CD4-positive, alpha-beta T cell (primary cell): ENCODE data around the gene BLID. TPM values are rescaled to one million over a fixed set of nuclear protein-coding genes. Genes with fewer than 3 reads are reported as not detected.

ENCODE experiments used
- ATAC-seq: fragments of 200-7000 bp; cut with Tn5 transposase; one replicate; pipeline ENCODE4 v1.10.0; 2022; ENCODE audit warnings: mild to moderate bottlenecking; ENCODE audit not compliant: poor library complexity
- CTCF ChIA-PET: fragments of 350-600 bp; sonication (Branson Sonifier 250); formaldehyde crosslinking; loops from one replicate; lab custom pipeline; 2021; ENCODE audit warnings: antibody characterized with exemption, inconsistent platforms; lab: Charles Lee
- POLR2A ChIA-PET: fragments of 350-600 bp; sonication (Branson Sonifier 250); formaldehyde crosslinking; loops from one replicate; lab custom pipeline; 2021; ENCODE audit warnings: antibody characterized with exemption, inconsistent platforms; lab: Charles Lee
- DNase-seq, 14 experiments: peaks; one replicate each; pipeline ENCODE4 v3.0.0-alpha.2; 2013 to 2020; ENCODE audit warnings: mixed read lengths in 2 of 14
- H3K27ac ChIP-seq, 2 donors: one replicate each; pipeline versions ENCODE4 v1.5.1 to v1.7.0; 2013; ENCODE audit warnings: low read length in 2 of 2, low read depth in 1 of 2, mild to moderate bottlenecking in 1 of 2
- H3K27me3 ChIP-seq, 2 experiments: 1 replicate in 1 of 2; 2 replicates in 1 of 2; pipeline versions ENCODE4 v1.6.1 to v1.7.0; 2013; ENCODE audit warnings: low read length in 2 of 2, control low read depth in 1 of 2, mild to moderate bottlenecking in 1 of 2, moderate library complexity in 1 of 2; ENCODE audit not compliant: insufficient read depth in 2 of 2, control insufficient read depth in 1 of 2
- H3K36me3 ChIP-seq: one replicate; pipeline ENCODE4 v1.6.1; 2013; ENCODE audit warnings: low read length, control low read depth; ENCODE audit not compliant: insufficient read depth
- H3K4me1 ChIP-seq: one replicate; pipeline ENCODE4 v1.6.1; 2013; ENCODE audit warnings: low read length, control low read depth; ENCODE audit not compliant: insufficient read depth
- H3K4me3 ChIP-seq: one replicate; pipeline ENCODE4 v1.5.1; 2013; ENCODE audit warnings: mild to moderate bottlenecking, low read length, moderate library complexity
- H3K9me3 ChIP-seq, 2 experiments: 1 replicate in 1 of 2; 2 replicates in 1 of 2; pipeline versions ENCODE4 v1.6.1 to v1.7.0; 2013; ENCODE audit warnings: low read length in 2 of 2, mild to moderate bottlenecking in 2 of 2, control low read depth in 1 of 2, moderate library complexity in 1 of 2; ENCODE audit not compliant: control insufficient read depth in 1 of 2, insufficient read depth in 1 of 2
- H3K27ac Mint-ChIP-seq: one replicate; pipeline ENCODE4 v1.8.0; 2020; ENCODE audit warnings: mixed read lengths
- H3K27me3 Mint-ChIP-seq: one replicate; pipeline ENCODE4 v1.8.0; 2021; ENCODE audit warnings: mixed read lengths
- H3K36me3 Mint-ChIP-seq: one replicate; pipeline ENCODE4 v1.8.0; 2021; ENCODE audit warnings: low read depth, mixed read lengths
- H3K4me1 Mint-ChIP-seq: one replicate; pipeline ENCODE4 v1.8.0; 2021; ENCODE audit warnings: low read depth, mixed read lengths
- H3K4me3 Mint-ChIP-seq: one replicate; pipeline ENCODE4 v1.8.0; 2020; ENCODE audit warnings: mild to moderate bottlenecking, mixed read lengths
- H3K9me3 Mint-ChIP-seq: one replicate; pipeline ENCODE4 v1.8.0; 2020; ENCODE audit warnings: mixed read lengths
- intact Hi-C, 2 experiments: fragments of 100-400 bp; cut with DNase I in 1 of 2; cut with micrococcal nuclease in 1 of 2; formaldehyde crosslinking; loops; one replicate each; pipeline versions ENCODE4 v1.15.1 to v1.9.0; 2023 to 2025; cut with DNase I, micrococcal nuclease
- total RNA-seq, 174 experiments: library from RNA in 2 of 174; stranded (reverse) in 2 of 174; gene quantifications; one replicate each; pipeline ENCODE4 v1.2.3 and lab custom pipeline; 2021 to 2026
- TF ChIP-seq, protein P1 (sequence below): fragments of 200-600 bp; IDR thresholded peaks from one replicate; pipeline ENCODE4 v1.8.0; 2022; ENCODE audit warnings: antibody characterized with exemption, mild to moderate bottlenecking

The BLID gene
- total RNA-seq, 2 experiments from 2014 or later = not detected

DNA sequence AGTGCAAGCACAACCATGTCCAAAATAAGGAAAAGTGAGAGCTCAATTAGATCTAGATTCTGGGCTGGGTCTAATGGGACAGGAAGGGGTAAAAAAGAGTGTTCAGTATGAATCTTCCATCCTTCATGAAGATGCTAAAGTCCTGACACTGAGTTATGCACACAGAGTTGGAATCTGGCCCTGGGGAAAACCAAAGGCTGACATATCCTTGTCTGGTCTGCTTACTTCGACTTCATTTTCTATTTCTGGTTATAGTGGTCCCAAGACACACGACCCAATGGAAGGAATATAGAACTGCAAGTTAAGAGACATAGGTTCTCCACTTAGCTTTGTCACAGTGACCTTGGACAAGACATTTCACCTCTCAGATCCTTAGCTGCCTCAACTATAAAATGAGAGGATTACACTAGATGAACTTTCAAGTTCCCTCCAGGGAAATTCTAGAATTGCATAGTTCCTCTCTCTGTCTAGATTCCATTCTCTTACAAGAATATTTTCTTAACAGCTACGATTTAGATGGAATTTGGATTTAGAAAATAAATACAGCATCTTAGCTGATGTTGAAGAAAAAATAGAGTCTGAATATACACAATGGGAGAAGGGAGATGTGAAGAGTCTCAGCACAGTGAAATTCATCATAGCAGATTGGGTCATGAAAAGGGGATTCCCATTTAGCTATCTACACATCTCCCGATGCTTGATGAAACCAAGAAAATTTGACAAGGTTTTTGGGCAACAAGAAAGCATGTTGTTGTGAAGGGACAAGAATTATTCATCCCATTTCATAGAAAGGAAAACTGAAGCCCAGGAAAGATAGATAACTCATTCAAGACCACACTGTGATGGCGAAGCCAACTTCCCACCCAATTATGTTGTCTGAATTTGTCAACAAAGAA, 3.3 kb downstream of the BLID start:
- ATAC-seq (no peak), DNase-seq (no peak)
- ChIA-PET CTCF (no interaction called here), POLR2A (no interaction called here)
- Mint-ChIP-seq H3K4me1 (no peaks in the 10 kb centered on the region), H3K27ac (no peak overlapping the region), H3K36me3 (no peaks in the 10 kb centered on the region), H3K9me3 (peaks cover 2% of the 10 kb centered on the region), H3K4me3 (no peak overlapping the region), H3K27me3 (peaks cover 13% of the 10 kb centered on the region)
- TF ChIP-seq, protein P1, sequence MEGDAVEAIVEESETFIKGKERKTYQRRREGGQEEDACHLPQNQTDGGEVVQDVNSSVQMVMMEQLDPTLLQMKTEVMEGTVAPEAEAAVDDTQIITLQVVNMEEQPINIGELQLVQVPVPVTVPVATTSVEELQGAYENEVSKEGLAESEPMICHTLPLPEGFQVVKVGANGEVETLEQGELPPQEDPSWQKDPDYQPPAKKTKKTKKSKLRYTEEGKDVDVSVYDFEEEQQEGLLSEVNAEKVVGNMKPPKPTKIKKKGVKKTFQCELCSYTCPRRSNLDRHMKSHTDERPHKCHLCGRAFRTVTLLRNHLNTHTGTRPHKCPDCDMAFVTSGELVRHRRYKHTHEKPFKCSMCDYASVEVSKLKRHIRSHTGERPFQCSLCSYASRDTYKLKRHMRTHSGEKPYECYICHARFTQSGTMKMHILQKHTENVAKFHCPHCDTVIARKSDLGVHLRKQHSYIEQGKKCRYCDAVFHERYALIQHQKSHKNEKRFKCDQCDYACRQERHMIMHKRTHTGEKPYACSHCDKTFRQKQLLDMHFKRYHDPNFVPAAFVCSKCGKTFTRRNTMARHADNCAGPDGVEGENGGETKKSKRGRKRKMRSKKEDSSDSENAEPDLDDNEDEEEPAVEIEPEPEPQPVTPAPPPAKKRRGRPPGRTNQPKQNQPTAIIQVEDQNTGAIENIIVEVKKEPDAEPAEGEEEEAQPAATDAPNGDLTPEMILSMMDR = no peak
- Histone ChIP-seq H3K4me3 (no peak overlapping the region), H3K36me3 (no peaks in the 10 kb centered on the region), H3K4me1 (no peaks in the 10 kb centered on the region), H3K27me3 (no peaks in the 10 kb centered on the region), H3K9me3 (no peaks in the 10 kb centered on the region), H3K27ac (no peak overlapping the region)
- intact Hi-C loops = no loop called here

GRCh38 chr11:122109932-122110331, 6.1 kb downstream of the BLID start:
- no peak for ATAC-seq
- Mint-ChIP-seq H3K27ac (no peak overlapping the region), H3K27me3 (peaks cover 26% of the 10 kb centered on the region), H3K4me1 (no peaks in the 10 kb centered on the region), H3K9me3 (peaks cover 2% of the 10 kb centered on the region), H3K4me3 (no peak overlapping the region), H3K36me3 (no peaks in the 10 kb centered on the region)
- CTCF ChIA-PET = no interaction called here
- Histone ChIP-seq H3K4me1 (no peaks in the 10 kb centered on the region), H3K9me3 (no peaks in the 10 kb centered on the region), H3K36me3 (no peaks in the 10 kb centered on the region), H3K4me3 (no peak overlapping the region), H3K27me3 (no peaks in the 10 kb centered on the region), H3K27ac (no peak overlapping the region)
- TF ChIP-seq, protein P1 = no peak
- intact Hi-C loops = no loop called here
- POLR2A ChIA-PET = no interaction called here
- DNase-seq = no peak

DNA sequence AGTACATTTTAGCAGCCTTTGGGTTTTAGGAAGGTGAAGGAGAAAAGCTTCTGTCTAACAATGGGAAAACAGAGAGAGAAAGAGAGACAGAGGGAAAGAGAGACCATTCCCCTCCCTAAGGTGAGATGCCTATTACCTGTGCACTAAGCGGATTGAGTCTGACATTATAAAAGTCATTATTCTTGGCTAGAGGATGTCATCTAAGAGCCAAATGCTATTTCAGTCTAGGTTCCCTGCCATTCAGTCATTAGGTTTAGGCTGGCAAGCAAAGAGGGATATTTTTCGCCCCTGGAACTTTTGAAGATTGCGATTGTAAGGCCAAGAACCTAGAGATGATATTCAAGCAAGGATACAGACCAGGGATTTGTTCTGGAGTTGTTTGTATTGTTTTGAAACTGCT, 7.2 kb downstream of the BLID start:
- no peak for DNase-seq
- no peaks in the 10 kb centered on the region for H3K4me1 Mint-ChIP-seq
- no peak for ATAC-seq
- Histone ChIP-seq H3K27ac (no peak overlapping the region), H3K9me3 (no peaks in the 10 kb centered on the region), H3K4me1 (no peaks in the 10 kb centered on the region), H3K27me3 (peaks cover 0 to 8% of the 10 kb centered on the region in 2 experiments), H3K4me3 (no peak overlapping the region), H3K36me3 (no peaks in the 10 kb centered on the region)
- no peaks in the 10 kb centered on the region for H3K36me3 Mint-ChIP-seq
- H3K4me3 Mint-ChIP-seq = no peak overlapping the region
- POLR2A ChIA-PET = no interaction called here
- peaks cover 2% of the 10 kb centered on the region for H3K9me3 Mint-ChIP-seq
- intact Hi-C loops = no loop called here
- TF ChIP-seq, protein P1 = no peak
- H3K27ac Mint-ChIP-seq = no peak overlapping the region
- CTCF ChIA-PET = no interaction called here
- H3K27me3 Mint-ChIP-seq = peaks cover 26% of the 10 kb centered on the region
